Right kidney (tissue), 1 donor: ENCODE data around the gene SHMT1.
"Not testable (repeated sequence)": the region's sequence is repeated elsewhere in the genome, so short reads cannot be mapped to it uniquely, and the experiment has no call there.

Experiments
- DNase-seq: peaks from one replicate; pipeline ENCODE4 v3.0.0-alpha.2; 2016

SHMT1 gene

GRCh38 chr17:18327093-18327492, 36.3 kb downstream of the SHMT1 start:
- no peak for DNase-seq

GRCh38 chr17:18326572-18326971, 36.8 kb downstream of the SHMT1 start:
- DNase-seq = no peak

- DNase-seq = no peak
These were observed 37.3 kb downstream of the SHMT1 start for GRCh38 chr17:18326039-18326438.

- DNase-seq = no peak
These were observed 39.0 kb downstream of the SHMT1 start for GRCh38 chr17:18324140-18325050.

- no peak for DNase-seq
These were observed 39.7 kb downstream of the SHMT1 start for GRCh38 chr17:18323507-18324139.

GRCh38 chr17:18323007-18323406, 40.3 kb downstream of the SHMT1 start:
- DNase-seq = no peak

- DNase-seq = no peak
These were observed 40.8 kb downstream of the SHMT1 start for GRCh38 chr17:18322522-18322921.

- DNase-seq = no peak
These were observed 42.0 kb downstream of the SHMT1 start for GRCh38 chr17:18321309-18321708.

GRCh38 chr17:18320301-18320700, 43.0 kb downstream of the SHMT1 start:
- DNase-seq = no peak

- peak; percentile 16 for DNase-seq
These were observed 43.6 kb downstream of the SHMT1 start for GRCh38 chr17:18319604-18320256.

- DNase-seq = no peak
These were observed 44.4 kb downstream of the SHMT1 start for GRCh38 chr17:18318771-18319450.

- no peak for DNase-seq
These were observed 45.2 kb downstream of the SHMT1 start for GRCh38 chr17:18318117-18318516.

GRCh38 chr17:18315961-18316360, 47.4 kb downstream of the SHMT1 start:
- DNase-seq = no peak

- DNase-seq = no peak
These were observed 47.8 kb downstream of the SHMT1 start for GRCh38 chr17:18315562-18315922.

- DNase-seq = peak; percentile 87
These were observed 48.4 kb downstream of the SHMT1 start, which contains the start of the genes SMCR8 and TOP3A for GRCh38 chr17:18314731-18315561. TSS of gene SMCR8 (plus strand) at chr17:18315293. CDS start at chr17:18315790, 497 bp downstream. TSS of gene TOP3A (minus strand) at chr17:18314994. CDS start at chr17:18314778, 216 bp downstream.

- DNase-seq = no peak
These were observed 49.2 kb downstream of the SHMT1 start for GRCh38 chr17:18314059-18314730.

GRCh38 chr17:18309202-18309601, 54.1 kb downstream of the SHMT1 start:
- DNase-seq = no peak

- DNase-seq = not testable (repeated sequence)
These were observed 60.1 kb downstream of the SHMT1 start for GRCh38 chr17:18303206-18303605.

GRCh38 chr17:18300725-18301480, 62.4 kb downstream of the SHMT1 start:
- DNase-seq = no peak

GRCh38 chr17:18298061-18298460, 65.3 kb downstream of the SHMT1 start:
- not testable (repeated sequence) for DNase-seq
